Measurements from ENCODE around the gene GTF2H2C. TPM values are rescaled to one million over a fixed set of nuclear protein-coding genes. Genes with fewer than 3 reads are reported as not detected.

Gene GTF2H2C
- total and polyA plus RNA-seq, 8 donors = 9.4 to 15.6 (median 13.3) TPM

DNA sequence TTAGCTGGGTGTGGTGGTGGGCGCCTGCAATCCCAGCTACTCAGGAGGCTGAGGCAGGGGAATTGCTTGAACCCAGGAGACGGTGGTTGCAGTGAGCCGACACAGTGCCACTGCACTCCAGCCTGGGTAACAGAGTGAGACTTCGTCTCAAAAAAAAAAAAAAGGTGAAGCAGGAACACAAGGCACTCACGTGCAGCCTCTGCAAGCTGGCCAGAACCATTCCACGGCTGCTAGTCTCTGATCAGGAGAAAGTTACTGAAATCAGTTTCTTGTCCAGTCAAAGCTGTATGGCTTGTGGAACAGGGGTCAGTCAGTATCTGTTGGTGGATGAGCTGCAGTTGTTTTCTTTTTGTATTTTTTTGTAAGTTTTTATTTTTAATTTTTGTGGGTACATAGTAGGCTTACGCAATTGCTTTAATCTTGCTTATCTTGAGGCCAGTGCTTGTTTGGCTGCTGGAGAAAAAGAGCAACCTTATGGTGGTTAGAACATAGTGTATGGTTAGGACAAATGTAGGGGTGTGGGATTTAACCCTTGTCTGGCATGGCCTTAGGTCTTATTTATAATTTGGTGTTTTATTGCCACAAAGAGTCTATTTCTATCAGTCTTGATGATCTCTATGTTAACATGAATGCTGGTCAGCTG, 32.7 kb upstream of the GTF2H2C start:
- H3K27me3 ChIP-seq = no peaks in the 10 kb centered on the region
- 63 to 66% methylated on average over 7 of the region's 7 CpGs for WGBS, 2 donors
- DNase-seq (no peak), ATAC-seq (peak in 3 of 4 donors; percentile 24 to 55 (median 38)), FAIRE-seq (no peak)
- H3K4me1 ChIP-seq = peaks cover 10 to 28% (median 22%) of the 10 kb centered on the region in 3 donors
- no peaks in the 10 kb centered on the region for H3K36me3 ChIP-seq
- intact Hi-C loops (cut with DNase I) = no loop called here
- H3K9me3 ChIP-seq = no peaks in the 10 kb centered on the region
- no peak overlapping the region for H3K4me3 ChIP-seq
- TF ChIP-seq CTCF (IDR thresholded peaks at IDR 0.05) = no peak
- peak overlapping the region in 2 of 4 donors; percentile 14 to 50 for H3K27ac ChIP-seq

- WGBS, 2 donors = 44 to 45% methylated on average over 5 of the region's 5 CpGs
- H3K9me3 ChIP-seq = no peaks in the 10 kb centered on the region
- H3K4me3 ChIP-seq = no peak overlapping the region
- intact Hi-C loops (cut with DNase I) = no loop called here
- no peaks in the 10 kb centered on the region for H3K27me3 ChIP-seq
- H3K27ac ChIP-seq = peak overlapping the region in 2 of 4 donors; percentile 14 to 50
- ATAC-seq (peak; percentile 60 to 67 (median 61)), FAIRE-seq (no peak), DNase-seq (no peak)
- no peak for TF ChIP-seq CTCF (IDR thresholded peaks at IDR 0.05)
- no peaks in the 10 kb centered on the region for H3K36me3 ChIP-seq
- H3K4me1 ChIP-seq = peaks cover 10 to 28% (median 22%) of the 10 kb centered on the region in 3 donors
Measured at GRCh38 chr5:69528035-69528434, 32.0 kb upstream of the GTF2H2C start.

DNA sequence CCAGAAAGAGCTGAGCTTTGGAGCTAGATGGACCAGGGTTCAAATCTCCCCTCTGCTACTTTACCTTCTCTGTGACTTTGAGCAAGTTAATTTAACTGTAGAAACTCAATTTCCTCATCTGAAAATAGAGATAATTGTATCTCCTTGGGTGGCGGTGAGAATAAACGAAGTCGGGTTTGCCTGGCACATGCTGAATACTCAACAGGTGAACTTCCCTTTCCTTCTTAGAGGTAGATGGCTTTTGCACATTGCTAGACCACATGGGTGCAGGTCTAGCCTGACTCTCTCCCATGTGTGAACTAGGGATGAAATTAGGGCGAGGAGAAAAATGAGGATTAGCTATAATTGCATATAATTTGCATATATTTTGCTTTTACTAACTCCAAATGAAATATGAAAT, 31.4 kb upstream of the GTF2H2C start:
- TF ChIP-seq CTCF (IDR thresholded peaks at IDR 0.05) = no peak
- DNase-seq (no peak), ATAC-seq (no peak), FAIRE-seq (no peak)
- Histone ChIP-seq H3K36me3 (no peaks in the 10 kb centered on the region), H3K4me1 (peaks cover 10 to 28% (median 22%) of the 10 kb centered on the region in 3 donors), H3K27me3 (no peaks in the 10 kb centered on the region), H3K4me3 (no peak overlapping the region), H3K9me3 (no peaks in the 10 kb centered on the region), H3K27ac (peak overlapping the region in 1 of 4 donors; percentile 20)
- intact Hi-C loops (cut with DNase I) = no loop called here
- 75 to 83% methylated on average over 4 of the region's 4 CpGs for WGBS, 2 donors

DNA sequence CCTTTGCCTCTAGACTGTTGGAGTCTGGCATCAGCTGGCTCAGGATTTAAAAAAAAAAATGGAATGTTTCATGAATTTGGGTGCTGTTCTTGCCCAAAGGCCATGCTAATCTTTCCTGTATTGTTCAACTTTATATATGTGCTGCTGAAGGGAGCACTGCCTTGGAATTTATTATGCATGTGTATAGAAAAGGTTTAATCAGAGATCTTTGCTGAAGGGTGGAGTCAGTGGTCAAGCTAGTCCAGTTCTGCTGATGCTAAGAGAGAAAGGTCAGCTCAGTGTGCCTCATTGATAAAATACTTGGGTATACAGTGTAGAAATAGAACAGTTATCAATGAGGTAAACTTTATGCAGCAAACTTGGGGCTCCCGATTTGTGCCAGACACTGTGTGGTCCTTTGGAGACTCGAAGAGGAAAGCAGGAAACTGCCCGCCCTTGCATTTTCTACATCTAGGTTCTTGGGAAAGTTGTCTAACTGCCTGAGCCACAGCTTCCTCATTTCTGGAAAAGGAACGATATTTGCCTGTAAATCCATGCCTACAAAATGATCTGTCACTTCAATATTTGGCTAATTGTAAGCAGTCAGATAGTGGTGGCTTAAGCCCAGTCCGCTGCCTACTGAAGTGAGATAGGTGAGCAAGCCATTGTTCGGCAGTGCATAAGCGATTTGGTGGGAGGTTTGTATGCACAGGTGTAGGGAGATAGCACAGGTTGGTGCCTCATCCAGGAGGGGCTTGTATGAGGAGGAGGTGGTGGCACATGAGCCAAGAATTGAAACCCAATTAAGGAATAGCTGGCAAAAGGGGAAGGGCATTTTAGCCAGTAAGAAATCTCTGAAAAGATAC, 29.2 kb upstream of the GTF2H2C start:
- no peaks in the 10 kb centered on the region for H3K27me3 ChIP-seq
- no peaks in the 10 kb centered on the region for H3K36me3 ChIP-seq
- H3K4me3 ChIP-seq = no peak overlapping the region
- DNase-seq = peak in 1 of 6 donors; percentile 32
- FAIRE-seq = no peak
- H3K9me3 ChIP-seq = no peaks in the 10 kb centered on the region
- TF ChIP-seq CTCF (IDR thresholded peaks at IDR 0.05) = no peak
- peaks cover 10 to 28% (median 22%) of the 10 kb centered on the region in 3 donors for H3K4me1 ChIP-seq
- intact Hi-C loops (cut with DNase I) = no loop called here
- peak overlapping the region in 3 of 4 donors; percentile 30 to 48 (median 35) for H3K27ac ChIP-seq
- peak; percentile 47 to 83 (median 76) for ATAC-seq
- 17 to 28% methylated on average over 7 of the region's 7 CpGs for whole genome bisulfite sequencing, 2 donors
